GM18520 (cell line): ENCODE data around the gene TBC1D22A.

Source experiments
- ATAC-seq: cut with Tn5 transposase; IDR thresholded peaks from one replicate; pipeline ENCODE4 v1.9.1; 2021; ENCODE audit not compliant: unreplicated experiment

Gene TBC1D22A

GRCh38 chr22:46902998-46903916 is 140.8 kb downstream of the TBC1D22A start:
- ATAC-seq, result no peak

DNA sequence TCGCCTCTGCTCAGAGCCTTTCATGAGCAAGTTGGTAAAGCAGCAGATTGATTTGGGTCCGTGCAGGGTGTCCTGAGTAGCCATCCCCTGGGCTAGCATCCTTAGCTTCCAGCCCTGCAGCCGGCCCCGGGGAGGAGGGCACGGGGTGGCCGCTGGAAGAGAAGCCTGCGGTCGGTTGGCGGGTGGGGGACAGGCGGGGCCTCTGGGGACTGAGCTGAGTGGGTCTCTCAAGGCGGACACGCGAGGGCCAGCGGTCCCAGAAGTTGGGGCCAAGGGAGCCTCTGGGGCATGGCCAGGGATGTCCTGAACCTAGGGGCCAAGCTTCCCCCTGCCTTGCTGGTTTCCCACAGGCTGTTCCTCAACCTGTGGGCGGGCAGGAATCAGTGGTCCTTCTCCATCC is 143.0 kb downstream of the TBC1D22A start:
- ATAC-seq, result no peak

- no peak for ATAC-seq
These were observed 143.4 kb downstream of the TBC1D22A start for GRCh38 chr22:46905834-46906233.

- no peak for ATAC-seq
These were observed 144.0 kb downstream of the TBC1D22A start for GRCh38 chr22:46906326-46907045.

GRCh38 chr22:46907241-46908215 is 145.1 kb downstream of the TBC1D22A start:
- no peak for ATAC-seq

GRCh38 chr22:46908641-46909107 is 146.2 kb downstream of the TBC1D22A start:
- ATAC-seq, result no peak

- no peak for ATAC-seq
These were observed 147.0 kb downstream of the TBC1D22A start for GRCh38 chr22:46909237-46910030.

DNA sequence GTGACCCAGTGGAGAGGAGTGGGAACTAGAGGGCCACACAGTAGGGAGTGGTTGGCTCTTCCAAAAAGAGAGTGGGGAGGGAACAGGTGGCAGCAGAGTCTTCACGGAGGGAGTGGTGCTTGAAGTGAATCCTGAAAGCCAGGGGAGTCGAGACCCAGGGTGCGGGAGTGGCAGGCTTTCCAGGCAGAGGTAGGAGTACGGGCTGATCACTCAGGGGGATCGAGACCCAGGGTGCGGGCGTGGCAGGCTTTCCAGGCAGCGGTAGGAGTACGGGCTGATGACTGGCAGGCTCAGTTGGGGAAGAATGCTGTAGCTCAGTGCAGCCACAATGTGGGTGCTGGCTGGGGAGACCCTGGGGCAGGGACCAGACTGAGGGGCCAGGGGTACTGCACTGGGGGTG is 148.2 kb downstream of the TBC1D22A start:
- no peak for ATAC-seq

GRCh38 chr22:46911346-46911745 is 148.9 kb downstream of the TBC1D22A start:
- ATAC-seq, result no peak

DNA sequence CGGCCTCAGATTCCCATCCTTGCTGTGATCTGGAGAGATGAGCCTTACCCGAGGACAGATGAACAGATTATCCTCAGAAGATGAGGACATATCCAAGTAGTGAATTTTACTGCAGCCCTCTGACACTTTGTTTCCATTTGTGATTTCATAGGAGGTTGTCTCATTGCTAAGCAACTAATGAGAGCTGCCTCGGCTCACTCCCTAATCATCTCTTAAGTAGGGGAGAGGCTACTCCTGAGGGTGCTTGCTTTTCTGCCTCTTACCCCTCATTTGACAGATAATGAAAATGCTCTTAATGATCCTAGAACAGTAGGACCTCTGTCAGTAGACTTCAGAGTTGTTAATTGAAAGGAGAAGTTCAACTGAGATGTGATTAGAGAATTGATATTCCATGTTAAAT is 150.9 kb downstream of the TBC1D22A start:
- ATAC-seq, result no peak

GRCh38 chr22:46914481-46914880 is 152.0 kb downstream of the TBC1D22A start:
- no peak for ATAC-seq

DNA sequence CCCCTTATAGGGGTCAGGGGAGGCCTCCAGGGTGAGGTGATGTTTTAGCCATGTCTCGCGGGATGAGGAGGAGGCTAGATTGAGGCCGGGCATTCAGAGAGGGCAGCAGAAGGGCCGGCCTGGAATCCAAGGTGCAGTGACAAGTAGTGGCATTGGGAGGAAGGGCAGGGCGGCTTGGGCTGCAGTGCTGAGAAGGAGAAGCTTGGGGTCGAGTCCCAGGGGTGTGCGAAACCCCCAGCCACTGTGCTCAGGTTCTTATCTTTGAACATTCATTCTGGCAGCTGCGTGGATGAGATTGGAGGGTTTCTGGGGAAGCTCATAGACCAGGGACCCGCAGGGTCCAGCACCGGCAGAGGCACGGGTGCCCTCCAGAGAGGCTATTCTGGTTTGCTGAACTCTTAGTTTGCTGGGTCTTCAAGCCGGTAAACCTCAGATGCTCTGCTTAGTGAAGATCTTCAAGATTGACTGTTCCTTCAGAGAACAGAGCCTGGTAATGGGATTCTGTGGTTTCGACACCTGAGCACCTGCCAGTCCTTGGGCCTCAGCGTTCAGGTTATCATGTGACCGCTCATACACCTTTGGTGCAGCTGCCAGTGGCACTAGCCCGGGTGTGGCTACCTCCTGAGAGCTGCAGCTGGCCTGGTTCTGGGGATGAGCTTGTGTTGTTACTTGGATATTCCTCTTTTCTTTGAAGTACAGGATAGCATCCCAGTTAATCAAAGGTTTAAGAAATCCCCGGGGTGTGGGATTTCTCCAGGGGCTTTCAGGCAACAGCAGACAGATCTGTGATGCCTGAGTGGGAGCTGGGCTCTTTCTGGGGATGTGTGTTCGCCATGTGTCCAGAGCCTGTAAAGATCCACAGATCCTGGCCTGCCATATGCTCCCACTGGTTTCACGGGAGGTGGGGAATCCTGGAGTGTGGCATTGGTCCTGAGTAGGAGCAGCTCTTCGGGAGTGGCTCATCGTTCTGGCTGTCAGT is 152.8 kb downstream of the TBC1D22A start:
- ATAC-seq, result no peak

DNA sequence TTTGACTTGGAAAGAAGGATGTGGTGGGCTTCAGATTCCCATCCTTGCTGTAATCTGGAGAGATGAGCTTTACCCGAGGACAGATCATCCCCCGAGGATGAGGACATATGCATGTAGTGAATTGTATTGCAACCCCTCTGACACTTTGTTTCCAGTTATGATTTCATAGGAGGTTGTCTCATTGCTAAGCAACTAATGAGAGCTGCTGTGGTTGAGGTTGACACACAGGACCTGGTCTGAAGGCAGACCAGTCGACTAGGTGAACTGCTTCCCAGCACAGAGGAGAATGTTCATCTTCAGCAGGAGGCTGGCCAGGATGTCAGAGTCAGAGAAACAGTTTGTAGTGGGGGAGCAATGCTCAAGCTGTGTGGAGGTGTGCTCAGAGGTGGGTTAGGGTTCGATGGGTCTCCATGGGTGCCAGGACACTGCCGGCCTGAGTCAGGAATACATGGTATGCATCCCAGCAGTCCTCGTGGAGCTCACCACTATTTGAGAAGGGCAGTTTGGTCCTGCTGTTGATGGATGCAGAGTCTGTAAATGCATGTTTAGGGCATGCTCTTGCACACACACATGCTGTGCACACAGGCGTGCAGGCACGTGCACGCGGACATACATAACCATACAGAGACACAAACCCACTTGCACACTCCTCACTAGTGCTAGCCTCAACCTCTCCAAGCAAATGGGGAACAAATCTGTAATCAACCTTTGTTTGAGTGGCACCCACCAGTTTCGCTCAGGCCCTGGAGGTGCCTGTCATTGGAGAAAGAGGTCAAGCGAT is 153.7 kb downstream of the TBC1D22A start:
- no peak for ATAC-seq

GRCh38 chr22:46916886-46917770 is 154.7 kb downstream of the TBC1D22A start:
- no peak for ATAC-seq

DNA sequence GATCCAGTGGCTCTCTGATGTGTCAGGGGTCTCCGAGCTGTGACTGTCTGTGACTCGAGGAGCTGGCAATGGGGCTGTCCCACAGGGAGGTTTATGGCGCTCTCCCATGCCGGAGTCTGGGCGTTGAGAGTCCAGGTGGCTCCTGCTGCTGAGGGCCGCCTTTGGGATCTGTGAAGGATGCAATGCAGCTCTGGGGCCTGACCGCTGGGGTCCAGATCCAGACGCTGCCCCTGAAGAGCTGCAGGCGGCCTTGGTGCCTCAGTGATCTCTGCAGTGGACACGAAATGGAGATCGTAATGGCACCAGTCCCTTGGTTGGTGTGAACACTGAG is 155.3 kb downstream of the TBC1D22A start:
- no peak for ATAC-seq

DNA sequence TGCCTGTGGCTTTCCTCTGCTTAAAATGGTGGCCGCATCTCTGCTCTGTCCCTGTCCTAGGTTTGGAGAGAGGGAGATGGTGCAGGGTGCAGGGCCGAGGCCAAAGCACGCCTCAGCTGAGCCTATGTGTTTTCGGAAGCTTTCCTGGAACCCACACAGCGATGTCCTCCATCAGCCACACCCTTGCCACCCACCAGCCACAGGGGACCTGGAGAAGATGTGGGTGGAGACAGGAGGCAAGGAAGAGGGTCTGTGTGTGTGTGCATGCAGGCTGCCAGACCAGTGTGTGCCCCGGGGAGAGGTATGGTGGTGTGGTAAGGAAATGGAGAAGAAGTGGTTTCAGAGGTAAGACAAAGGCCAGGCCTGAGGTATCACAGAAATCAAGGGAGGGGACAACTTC is 155.7 kb downstream of the TBC1D22A start:
- ATAC-seq, result no peak

DNA sequence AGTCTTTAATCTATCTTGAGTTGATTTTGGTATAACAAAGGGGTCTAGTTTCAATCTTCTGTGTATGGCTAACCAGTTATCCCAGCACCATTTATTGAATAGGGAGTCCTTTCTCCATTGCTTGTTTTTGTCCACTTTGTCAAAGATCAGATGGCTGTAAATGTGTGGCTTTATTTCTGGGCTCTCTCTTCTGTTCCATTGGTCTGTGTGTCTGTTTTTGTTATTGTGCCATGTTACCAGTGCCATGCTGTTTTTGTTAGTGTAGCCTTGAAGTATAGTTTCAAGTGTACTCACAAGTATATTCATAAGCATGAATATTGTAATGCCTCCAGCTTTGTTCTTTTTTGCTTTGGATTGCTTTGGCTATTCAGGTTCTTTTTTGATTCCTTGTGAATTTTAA is 159.6 kb downstream of the TBC1D22A start:
- ATAC-seq, result no peak
